Heart left ventricle (tissue), 13 donors: ENCODE results near the gene INPP4A.

Source experiments
- POLR2A ChIP-seq, 2 donors: fragments of 450-650 bp; IDR thresholded peaks; one replicate each; pipeline ENCODE4 v1.6.1; 2017; ENCODE audit warnings: antibody characterized with exemption in 2 of 2, mild to moderate bottlenecking in 2 of 2, moderate library complexity in 2 of 2
- TF ChIP-seq, protein P1 (sequence below), 12 donors: fragments of 200-600 bp; sonication (generic) in 4 of 12; IDR thresholded peaks; one replicate each; pipeline versions ENCODE4 v1.5.0 to v1.8.0; 2018 to 2022; ENCODE audit warnings: antibody characterized with exemption in 12 of 12, mild to moderate bottlenecking in 5 of 12
- donor health status: ischemic (EF 13 %, LVEDD 7.1; RV severe dilation, severe dysfunction).
- donor health status: DM: no; HTN: yes; CAD: no.
- donor health status: DM: no; HTN: no; CAD: no.
- donor health status: ischemic (EF 25% LVEDD 6.9; RV normal size, moderate dysfunction).
- donor health status: ischemic (EF 25% LVEDD 5.7; RV mildly dilated, moderate dysfunction).
- donor health status: ischemic (EF 35%, LVEDD 5.7; RV mildly dilated, moderate dysfunction).
- donor health status: nonischemic (EF 11% LVEDD 7.7; RV severe dilation, severe dysfunction).
- donor health status: DM: yes; HTN: yes; CAD: no.
- donor health status: PGD.
- donor health status: ischemic (EF 29% LVEDD 5.4; RV normal size, mild dysfunction).
- donor health status: nonischemic (EF 23%, LVEDD 6.1; RV moderate dilation, normal function).

DNA sequence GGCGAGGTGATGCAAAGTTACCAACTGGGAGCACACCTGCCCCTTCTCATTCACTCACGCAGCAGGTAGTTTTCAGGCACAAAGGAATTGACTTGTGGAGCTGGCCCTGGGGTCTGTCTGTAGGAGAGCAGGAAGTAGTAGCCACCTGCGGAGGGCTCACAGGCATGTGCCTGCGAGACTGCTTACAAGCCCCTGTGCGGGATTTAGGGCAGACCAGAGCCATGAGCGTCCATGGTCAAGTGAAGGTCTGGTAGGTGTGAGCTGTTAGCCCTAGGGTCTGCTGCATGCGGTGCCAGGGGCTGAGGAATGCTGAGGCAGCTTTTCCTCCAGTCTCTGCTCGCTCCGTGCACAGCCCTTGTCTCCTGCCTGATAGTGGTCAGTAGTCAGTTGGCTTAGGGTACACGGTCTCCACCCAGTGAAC, 18.9 kb downstream of the INPP4A start:
- TF ChIP-seq, protein P1, sequence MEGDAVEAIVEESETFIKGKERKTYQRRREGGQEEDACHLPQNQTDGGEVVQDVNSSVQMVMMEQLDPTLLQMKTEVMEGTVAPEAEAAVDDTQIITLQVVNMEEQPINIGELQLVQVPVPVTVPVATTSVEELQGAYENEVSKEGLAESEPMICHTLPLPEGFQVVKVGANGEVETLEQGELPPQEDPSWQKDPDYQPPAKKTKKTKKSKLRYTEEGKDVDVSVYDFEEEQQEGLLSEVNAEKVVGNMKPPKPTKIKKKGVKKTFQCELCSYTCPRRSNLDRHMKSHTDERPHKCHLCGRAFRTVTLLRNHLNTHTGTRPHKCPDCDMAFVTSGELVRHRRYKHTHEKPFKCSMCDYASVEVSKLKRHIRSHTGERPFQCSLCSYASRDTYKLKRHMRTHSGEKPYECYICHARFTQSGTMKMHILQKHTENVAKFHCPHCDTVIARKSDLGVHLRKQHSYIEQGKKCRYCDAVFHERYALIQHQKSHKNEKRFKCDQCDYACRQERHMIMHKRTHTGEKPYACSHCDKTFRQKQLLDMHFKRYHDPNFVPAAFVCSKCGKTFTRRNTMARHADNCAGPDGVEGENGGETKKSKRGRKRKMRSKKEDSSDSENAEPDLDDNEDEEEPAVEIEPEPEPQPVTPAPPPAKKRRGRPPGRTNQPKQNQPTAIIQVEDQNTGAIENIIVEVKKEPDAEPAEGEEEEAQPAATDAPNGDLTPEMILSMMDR (IDR thresholded peaks at IDR 0.05), result no peak
- no peak for TF ChIP-seq POLR2A (IDR thresholded peaks at IDR 0.05)
